ENCODE measurements around the gene RNF121.

- TF ChIP-seq JUND (IDR thresholded peaks at IDR 0.05; ENCODE audit: low read length) = no peak
- no peak for TF ChIP-seq RAD21 (IDR thresholded peaks at IDR 0.05 in 1 of 2, conservative IDR thresholded peaks at IDR 0.05 in 1 of 2; ENCODE audit: low read depth in 2 of 2, low read length in 2 of 2)
- no peak for TF ChIP-seq POLR2A (IDR thresholded peaks at IDR 0.05; ENCODE audit: control extremely low read depth in 1 of 2, low read depth in 2 of 2, low read length in 2 of 2)
- no peak for TF ChIP-seq BCL11A (IDR thresholded peaks at IDR 0.05; ENCODE audit: low read depth in 2 of 2, low read length in 2 of 2)
- no peak for TF ChIP-seq CTCF (IDR thresholded peaks at IDR 0.05; ENCODE audit: control extremely low read depth in 1 of 3, insufficient read depth in 1 of 3, low read depth in 1 of 3, low read length in 3 of 3)
- no peak for TF ChIP-seq TAF1 (IDR thresholded peaks at IDR 0.05; ENCODE audit: low read depth, low read length)
- no peak for TF ChIP-seq JUN (IDR thresholded peaks at IDR 0.05; ENCODE audit: low read depth, low read length)
- TF ChIP-seq E2F6 (IDR thresholded peaks at IDR 0.05) = no peak
- no peak for TF ChIP-seq CEBPB (IDR thresholded peaks at IDR 0.05; ENCODE audit: low read depth, low read length)
These were observed 50.2 kb downstream of the RNF121 start for GRCh38 chr11:71979094-71979493.

Measured in H1 (cell line).